ENCODE data around the gene RARS1. TPM values are rescaled to one million over a fixed set of nuclear protein-coding genes. Genes with fewer than 3 reads are reported as not detected.
A peak's percentile ranks its signal among the peaks of the same experiment; 100 is the strongest.

The RARS1 gene
- total RNA-seq = 10 to 100 TPM; 43.2 to 47.2 TPM

DNA sequence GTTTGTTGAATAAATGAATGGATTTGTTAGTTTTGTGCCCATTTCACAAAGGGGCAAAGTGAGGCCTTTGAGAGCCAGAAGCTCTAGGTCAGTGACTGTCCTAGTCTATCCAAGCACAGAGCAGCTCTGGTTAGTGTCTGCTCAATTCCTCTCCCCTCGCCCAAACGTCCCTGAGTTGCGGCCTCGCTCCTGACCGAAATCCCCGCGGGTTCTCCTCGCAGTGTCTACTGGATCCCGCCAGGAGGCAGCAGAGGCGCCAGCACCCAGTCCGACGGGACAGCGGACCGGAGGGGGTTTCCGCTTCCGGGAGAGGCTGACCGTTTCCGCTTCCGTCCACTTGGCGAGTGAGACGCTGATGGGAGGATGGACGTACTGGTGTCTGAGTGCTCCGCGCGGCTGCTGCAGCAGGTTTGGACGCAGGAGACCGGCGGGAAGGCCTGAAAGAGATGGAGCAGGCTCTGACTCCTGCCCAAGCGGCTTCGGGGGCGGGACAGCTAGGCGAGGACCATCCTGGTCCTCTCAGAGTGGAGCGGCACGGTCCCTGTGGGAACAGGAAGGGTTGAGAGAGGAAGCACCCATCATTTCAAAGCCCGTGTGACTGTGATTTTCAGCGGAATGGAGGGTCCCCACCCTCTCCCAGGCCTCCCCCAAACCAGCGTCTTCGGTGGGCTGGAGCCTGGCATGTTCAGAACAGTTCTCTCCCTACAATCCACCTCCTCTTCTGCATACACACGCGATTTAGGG is at the start of gene RARS1:
Gene RARS1, plus strand, starts transcription at position 336 of the 744 bp plus-strand sequence. Its CDS starts 28 bp downstream, at position 364.
- 1 to 3% methylated on average over 10 to 36 of the region's 40 CpGs for WGBS, 2 donors
- ATAC-seq (peak; percentile 99), DNase-seq (peak; percentile 92 to 93 (median 92))
- Histone ChIP-seq H3K4me1 (peaks cover 10% of the 10 kb centered on the region), H3K27me3 (no peaks in the 10 kb centered on the region), H3K36me3 (replicated peaks in 1 of 2; ENCODE audit: insufficient read depth in 1 of 2, low read depth in 2 of 2) (peaks cover 10 to 13% of the 10 kb centered on the region in 2 donors), H3K27ac (peak within 1 kb of the TSS in 3 of 4 donors; percentile 20 to 65 (median 48)), H3K4me3 (peak within 1 kb of the TSS; percentile 62 to 97), H3K9me3 (no peaks in the 10 kb centered on the region)
- intact Hi-C loops (cut with DNase I) = no loop called here
- TF ChIP-seq CTCF (IDR thresholded peaks at IDR 0.05) = peak; percentile 86 to 99 (median 96)
- peak; percentile 31 to 89 (median 82) for TF ChIP-seq POLR2A (IDR thresholded peaks at IDR 0.05)

- WGBS, 2 donors = 74 to 76% methylated on average over 5 of the region's 5 CpGs
- peaks cover 0 to 13% of the 10 kb centered on the region in 2 donors for H3K36me3 ChIP-seq (replicated peaks in 1 of 2; ENCODE audit: insufficient read depth in 1 of 2, low read depth in 2 of 2)
Observed at GRCh38 chr5:168438349-168438748, 47.9 kb upstream of the RARS1 start.

DNA sequence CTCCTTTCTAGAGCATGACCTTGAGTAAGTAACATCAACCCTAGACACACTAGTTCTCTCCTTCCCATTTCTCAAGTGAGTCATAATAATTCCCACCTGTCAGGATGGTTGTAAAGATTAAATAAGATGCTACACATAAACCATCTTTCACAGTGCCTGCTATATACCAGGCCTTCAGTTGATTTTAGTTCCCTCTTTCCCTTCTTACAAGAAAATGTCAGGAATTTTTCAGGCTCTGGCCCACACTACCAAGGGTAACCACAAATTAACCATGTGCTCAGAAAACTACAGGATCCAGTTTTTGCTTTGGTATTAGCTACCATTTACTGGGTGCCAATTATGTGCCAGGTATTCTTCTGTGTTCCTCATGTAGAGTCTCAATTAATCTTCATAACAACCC is 42.7 kb upstream of the RARS1 start:
- Histone ChIP-seq H3K4me1 (no peaks in the 10 kb centered on the region), H3K4me3 (no peak overlapping the region), H3K36me3 (replicated peaks in 1 of 2; ENCODE audit: insufficient read depth in 1 of 2, low read depth in 2 of 2) (peaks cover 0 to 18% of the 10 kb centered on the region in 2 donors), H3K27ac (no peak overlapping the region), H3K9me3 (no peaks in the 10 kb centered on the region), H3K27me3 (no peaks in the 10 kb centered on the region)
- TF ChIP-seq POLR2A (IDR thresholded peaks at IDR 0.05) = no peak
- no peak for TF ChIP-seq CTCF (IDR thresholded peaks at IDR 0.05)
- ATAC-seq (no peak), DNase-seq (no peak)
- intact Hi-C loops (cut with DNase I) = no loop called here

More at GRCh38 chr5:168438349-168438748, 47.9 kb upstream of the RARS1 start:
- Histone ChIP-seq H3K9me3 (no peaks in the 10 kb centered on the region), H3K27me3 (no peaks in the 10 kb centered on the region), H3K4me1 (no peaks in the 10 kb centered on the region), H3K27ac (no peak overlapping the region), H3K4me3 (no peak overlapping the region)
- intact Hi-C loops (cut with DNase I) = no loop called here
- ATAC-seq (no peak), DNase-seq (no peak)
- TF ChIP-seq POLR2A (IDR thresholded peaks at IDR 0.05) = no peak
- no peak for TF ChIP-seq CTCF (IDR thresholded peaks at IDR 0.05)

GRCh38 chr5:168443950-168444700 is 42.1 kb upstream of the RARS1 start:
- Histone ChIP-seq H3K27ac (no peak overlapping the region), H3K4me3 (no peak overlapping the region), H3K27me3 (no peaks in the 10 kb centered on the region), H3K4me1 (no peaks in the 10 kb centered on the region), H3K9me3 (no peaks in the 10 kb centered on the region), H3K36me3 (replicated peaks in 1 of 2; ENCODE audit: insufficient read depth in 1 of 2, low read depth in 2 of 2) (peaks cover 0 to 18% of the 10 kb centered on the region in 2 donors)
- TF ChIP-seq CTCF (IDR thresholded peaks at IDR 0.05) (no peak), POLR2A (IDR thresholded peaks at IDR 0.05) (no peak)
- 91 to 96% methylated on average over 3 to 4 of the region's 4 CpGs for WGBS, 2 donors
- ATAC-seq (no peak), DNase-seq (no peak)
- intact Hi-C loops (cut with DNase I) = no loop called here
